Panc1 (cell line): ENCODE results near the gene APP. TPM values are rescaled to one million over a fixed set of nuclear protein-coding genes. Genes with fewer than 3 reads are reported as not detected.

Experiments
- ATAC-seq: fragments of 200-7000 bp; cut with Tn5 transposase; 2 replicates; pipeline ENCODE4 v1.9.1; 2020; ENCODE audit warnings: mild to moderate bottlenecking, moderate library complexity
- BruUV-seq: library from RNA; stranded (reverse); fragments of 400-500 nt; replicated peaks from 2 replicates; lab custom pipeline; 2021; lab: Mats Ljungman, UMichigan
- CTCF ChIA-PET: fragments of 300-600 bp; sonication (Branson Sonifier 250); formaldehyde crosslinking; loops from one replicate; lab custom pipeline; 2022; ENCODE audit warnings: antibody characterized with exemption; lab: Charles Lee
- POLR2A ChIA-PET: fragments of 300-600 bp; sonication (Branson Sonifier 250); formaldehyde crosslinking; loops from one replicate; lab custom pipeline; 2022; ENCODE audit warnings: antibody characterized with exemption; lab: Charles Lee
- DNase-seq: peaks from one replicate; pipeline ENCODE4 v3.0.0-alpha.2; 2010; ENCODE audit warnings: low read depth, low spot score
- H3K27ac ChIP-seq: 2 replicates; pipeline ENCODE4 v1.5.1; 2011; ENCODE audit warnings: mild to moderate bottlenecking, low read length, inconsistent platforms
- H3K27me3 ChIP-seq: fragments of 200-500 bp; sonication (Bioruptor generic); 2 replicates; pipeline ENCODE4 v1.6.0; 2014; ENCODE audit warnings: low read length, inconsistent platforms; ENCODE audit not compliant: control insufficient read depth, insufficient read depth
- H3K36me3 ChIP-seq: fragments of 200-500 bp; sonication (Bioruptor generic); 2 replicates; pipeline ENCODE4 v1.5.1; 2014; ENCODE audit warnings: inconsistent platforms, mild to moderate bottlenecking, low read length, moderate library complexity; ENCODE audit not compliant: control insufficient read depth, insufficient read depth
- H3K4me1 ChIP-seq: 2 replicates; pipeline ENCODE4 v1.5.1; 2011; ENCODE audit warnings: inconsistent platforms, mild to moderate bottlenecking, low read length, moderate library complexity; ENCODE audit not compliant: control insufficient read depth, insufficient read depth
- H3K4me3 ChIP-seq, 2 experiments: 2 replicates each; pipeline ENCODE4 v1.5.1; 2011 to 2012; ENCODE audit warnings: low read depth in 2 of 2, low read length in 2 of 2, mild to moderate bottlenecking in 2 of 2, inconsistent platforms in 1 of 2, moderate library complexity in 1 of 2
- H3K9me3 ChIP-seq: fragments of 200-500 bp; sonication (Bioruptor generic); 2 replicates; pipeline ENCODE4 v1.5.1; 2014; ENCODE audit warnings: low read depth, mild to moderate bottlenecking, inconsistent platforms, low read length, moderate library complexity; ENCODE audit not compliant: control insufficient read depth, insufficient read depth
- POLR2AphosphoS5 ChIP-seq: IDR thresholded peaks from 2 replicates; pipeline ENCODE4 v1.6.1; 2012; ENCODE audit warnings: mild to moderate bottlenecking, low read depth, low read length, moderate library complexity
- SIN3A ChIP-seq: IDR thresholded peaks from 2 replicates; pipeline ENCODE4 v1.6.1; 2012; ENCODE audit warnings: low read depth, mild to moderate bottlenecking, low read length, moderate library complexity, borderline replicate concordance; ENCODE audit not compliant: insufficient read depth
- TCF7L2 ChIP-seq: IDR thresholded peaks from 2 replicates; pipeline ENCODE4 v1.6.1; 2011; ENCODE audit warnings: mild to moderate bottlenecking, low read depth, low read length, inconsistent platforms
- in situ Hi-C: cut with HindIII; loops from 2 replicates; pipeline ENCODE4 v1.10.0; 2016; ENCODE audit warnings: low sequenced_read_pairs, low pct_unique_long_range_greater_than_20kb
- intact Hi-C: fragments of 100-400 bp; cut with micrococcal nuclease; formaldehyde crosslinking; loops from one replicate; pipeline ENCODE4 v1.10.0; 2022; ENCODE audit not compliant: unreplicated experiment
- total RNA-seq: library from RNA; stranded (reverse); gene quantifications from one replicate; pipeline ENCODE4 v1.2.1, GENCODE V29; 2021; ENCODE audit not compliant: unreplicated experiment
- TF ChIP-seq, protein P1 (sequence below), 2 experiments: IDR thresholded peaks; 2 replicates each; pipeline ENCODE4 v1.6.1; 2011 to 2012; ENCODE audit warnings: low read depth in 2 of 2, control low read depth in 1 of 2, low read length in 1 of 2, mild to moderate bottlenecking in 1 of 2, moderate library complexity in 1 of 2; ENCODE audit not compliant: insufficient read depth in 1 of 2
- TF ChIP-seq, protein P2 (sequence below): fragments of 450-650 bp; IDR thresholded peaks from 2 replicates; pipeline ENCODE4 v1.5.1; 2017; ENCODE audit warnings: mild to moderate bottlenecking

Gene APP
- total RNA-seq, 1 experiment from 2014 or later = 542 TPM

GRCh38 chr21:26123012-26123411 lies 47.6 kb downstream of the APP start:
- H3K27me3 ChIP-seq = no peaks in the 10 kb centered on the region
- no peak overlapping the region for H3K4me3 ChIP-seq
- H3K4me1 ChIP-seq = peaks cover 31% of the 10 kb centered on the region
- H3K27ac ChIP-seq = no peak overlapping the region
- H3K9me3 ChIP-seq = no peaks in the 10 kb centered on the region
- no peak for TF ChIP-seq TCF7L2
- no peak for TF ChIP-seq SIN3A
- TF ChIP-seq, protein P1, sequence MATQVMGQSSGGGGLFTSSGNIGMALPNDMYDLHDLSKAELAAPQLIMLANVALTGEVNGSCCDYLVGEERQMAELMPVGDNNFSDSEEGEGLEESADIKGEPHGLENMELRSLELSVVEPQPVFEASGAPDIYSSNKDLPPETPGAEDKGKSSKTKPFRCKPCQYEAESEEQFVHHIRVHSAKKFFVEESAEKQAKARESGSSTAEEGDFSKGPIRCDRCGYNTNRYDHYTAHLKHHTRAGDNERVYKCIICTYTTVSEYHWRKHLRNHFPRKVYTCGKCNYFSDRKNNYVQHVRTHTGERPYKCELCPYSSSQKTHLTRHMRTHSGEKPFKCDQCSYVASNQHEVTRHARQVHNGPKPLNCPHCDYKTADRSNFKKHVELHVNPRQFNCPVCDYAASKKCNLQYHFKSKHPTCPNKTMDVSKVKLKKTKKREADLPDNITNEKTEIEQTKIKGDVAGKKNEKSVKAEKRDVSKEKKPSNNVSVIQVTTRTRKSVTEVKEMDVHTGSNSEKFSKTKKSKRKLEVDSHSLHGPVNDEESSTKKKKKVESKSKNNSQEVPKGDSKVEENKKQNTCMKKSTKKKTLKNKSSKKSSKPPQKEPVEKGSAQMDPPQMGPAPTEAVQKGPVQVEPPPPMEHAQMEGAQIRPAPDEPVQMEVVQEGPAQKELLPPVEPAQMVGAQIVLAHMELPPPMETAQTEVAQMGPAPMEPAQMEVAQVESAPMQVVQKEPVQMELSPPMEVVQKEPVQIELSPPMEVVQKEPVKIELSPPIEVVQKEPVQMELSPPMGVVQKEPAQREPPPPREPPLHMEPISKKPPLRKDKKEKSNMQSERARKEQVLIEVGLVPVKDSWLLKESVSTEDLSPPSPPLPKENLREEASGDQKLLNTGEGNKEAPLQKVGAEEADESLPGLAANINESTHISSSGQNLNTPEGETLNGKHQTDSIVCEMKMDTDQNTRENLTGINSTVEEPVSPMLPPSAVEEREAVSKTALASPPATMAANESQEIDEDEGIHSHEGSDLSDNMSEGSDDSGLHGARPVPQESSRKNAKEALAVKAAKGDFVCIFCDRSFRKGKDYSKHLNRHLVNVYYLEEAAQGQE (IDR thresholded peaks at IDR 0.05; ENCODE audit: insufficient read depth in 1 of 2, low read depth in 2 of 2, low read length in 1 of 2) = no peak
- TF ChIP-seq, protein P2, sequence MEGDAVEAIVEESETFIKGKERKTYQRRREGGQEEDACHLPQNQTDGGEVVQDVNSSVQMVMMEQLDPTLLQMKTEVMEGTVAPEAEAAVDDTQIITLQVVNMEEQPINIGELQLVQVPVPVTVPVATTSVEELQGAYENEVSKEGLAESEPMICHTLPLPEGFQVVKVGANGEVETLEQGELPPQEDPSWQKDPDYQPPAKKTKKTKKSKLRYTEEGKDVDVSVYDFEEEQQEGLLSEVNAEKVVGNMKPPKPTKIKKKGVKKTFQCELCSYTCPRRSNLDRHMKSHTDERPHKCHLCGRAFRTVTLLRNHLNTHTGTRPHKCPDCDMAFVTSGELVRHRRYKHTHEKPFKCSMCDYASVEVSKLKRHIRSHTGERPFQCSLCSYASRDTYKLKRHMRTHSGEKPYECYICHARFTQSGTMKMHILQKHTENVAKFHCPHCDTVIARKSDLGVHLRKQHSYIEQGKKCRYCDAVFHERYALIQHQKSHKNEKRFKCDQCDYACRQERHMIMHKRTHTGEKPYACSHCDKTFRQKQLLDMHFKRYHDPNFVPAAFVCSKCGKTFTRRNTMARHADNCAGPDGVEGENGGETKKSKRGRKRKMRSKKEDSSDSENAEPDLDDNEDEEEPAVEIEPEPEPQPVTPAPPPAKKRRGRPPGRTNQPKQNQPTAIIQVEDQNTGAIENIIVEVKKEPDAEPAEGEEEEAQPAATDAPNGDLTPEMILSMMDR = no peak
- TF ChIP-seq POLR2AphosphoS5 = no peak
- ChIA-PET POLR2A (no interaction called here), CTCF (no interaction called here)
- no TSS peak for BruUV-seq
- intact Hi-C loops (no loop called here), in situ Hi-C loops (no loop called here)
- no peaks in the 10 kb centered on the region for H3K36me3 ChIP-seq
- DNase-seq = no peak
- no peak for ATAC-seq

DNA sequence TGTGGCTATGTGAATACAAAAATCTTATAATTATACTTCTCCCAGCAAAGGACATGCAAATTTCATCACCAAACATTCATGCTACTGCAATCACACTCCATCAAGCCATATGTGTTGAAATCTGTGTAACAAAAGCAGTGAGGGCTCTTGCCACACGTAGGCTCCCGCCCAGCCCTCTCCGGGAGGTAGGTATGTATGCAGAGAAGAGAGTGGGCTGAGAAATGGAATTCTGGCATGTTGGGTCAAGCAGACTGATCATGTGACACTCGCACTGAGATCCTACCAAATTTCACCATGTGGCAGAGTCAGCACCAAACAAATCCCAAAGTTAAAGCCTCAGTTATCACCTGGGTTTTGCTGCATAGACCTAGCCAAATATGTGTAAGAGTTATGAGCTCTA lies 49.7 kb downstream of the APP start:
- Histone ChIP-seq H3K36me3 (no peaks in the 10 kb centered on the region), H3K9me3 (no peaks in the 10 kb centered on the region), H3K27me3 (no peaks in the 10 kb centered on the region), H3K27ac (no peak overlapping the region), H3K4me1 (peaks cover 30% of the 10 kb centered on the region), H3K4me3 (no peak overlapping the region)
- CTCF ChIA-PET = no interaction called here
- POLR2A ChIA-PET = no interaction called here
- ATAC-seq = no peak
- intact Hi-C loops (no loop called here), in situ Hi-C loops (no loop called here)
- no peak for DNase-seq
- TF ChIP-seq, protein P1 (IDR thresholded peaks at IDR 0.05; ENCODE audit: insufficient read depth in 1 of 2, low read depth in 2 of 2, low read length in 1 of 2) = no peak
- TF ChIP-seq, protein P2 = no peak
- TF ChIP-seq TCF7L2 (no peak), SIN3A (no peak)
- no TSS peak for BruUV-seq
